Esophagus squamous epithelium (tissue), 4 donors: ENCODE results near the gene ZNF516.

ENCODE experiments used
- CTCF ChIP-seq, 6 experiments: fragments of 450-650 bp in 4 of 6; fragments of 200-600 bp in 2 of 6; sonication (generic) in 2 of 6; IDR thresholded peaks; one replicate each; pipeline ENCODE4 v1.5.1; 2016 to 2019; ENCODE audit warnings: antibody characterized with exemption in 6 of 6, mild to moderate bottlenecking in 4 of 6, moderate library complexity in 4 of 6
- POLR2A ChIP-seq, 4 donors: fragments of 450-650 bp; IDR thresholded peaks; one replicate each; pipeline ENCODE4 v1.6.1; 2017; ENCODE audit warnings: antibody characterized with exemption in 4 of 4, mild to moderate bottlenecking in 4 of 4, moderate library complexity in 3 of 4

- TF ChIP-seq CTCF (IDR thresholded peaks at IDR 0.05): no peak
- no peak for TF ChIP-seq POLR2A (IDR thresholded peaks at IDR 0.05)
Measured at GRCh38 chr18:76471593-76471992, 23.4 kb downstream of the ZNF516 start.
